Activated B cell treated with CpG ODN at 0.5 μM for 24 hours (primary cell): ENCODE measurements around the gene MAPK7. TPM values are rescaled to one million over a fixed set of nuclear protein-coding genes. Genes with fewer than 3 reads are reported as not detected.

Experiments used
- ATAC-seq: fragments of 200-7000 bp; cut with Tn5 transposase; one replicate; pipeline ENCODE4 v1.10.0; 2021; ENCODE audit warnings: low read depth, mild to moderate bottlenecking, moderate library complexity
- CTCF ChIA-PET: fragments of 350-600 bp; sonication (Branson Sonifier 250); formaldehyde crosslinking; loops from one replicate; lab custom pipeline; 2021; ENCODE audit warnings: antibody characterized with exemption; lab: Charles Lee
- POLR2A ChIA-PET: fragments of 350-600 bp; sonication (Branson Sonifier 250); formaldehyde crosslinking; loops from one replicate; lab custom pipeline; 2021; ENCODE audit warnings: antibody characterized with exemption; lab: Charles Lee
- DNase-seq: peaks from one replicate; pipeline ENCODE4 v3.0.0; 2022
- H3K27ac Mint-ChIP-seq: one replicate; pipeline ENCODE4 v1.8.0; 2020; ENCODE audit warnings: mixed read lengths
- H3K27me3 Mint-ChIP-seq: one replicate; pipeline ENCODE4 v1.8.0; 2021; ENCODE audit warnings: mixed read lengths
- H3K36me3 Mint-ChIP-seq: one replicate; pipeline ENCODE4 v1.8.0; 2021; ENCODE audit warnings: low read depth, mixed read lengths
- H3K4me1 Mint-ChIP-seq: one replicate; pipeline ENCODE4 v1.8.0; 2021; ENCODE audit warnings: mixed read lengths
- H3K4me3 Mint-ChIP-seq: one replicate; pipeline ENCODE4 v1.8.0; 2020; ENCODE audit warnings: mild to moderate bottlenecking, mixed read lengths
- H3K9me3 Mint-ChIP-seq: one replicate; pipeline ENCODE4 v1.8.0; 2020; ENCODE audit warnings: mixed read lengths
- intact Hi-C: fragments of 100-400 bp; cut with micrococcal nuclease; formaldehyde crosslinking; loops from one replicate; pipeline ENCODE4 v1.15.1; 2024
- total RNA-seq: library from RNA; stranded (reverse); gene quantifications from 2 replicates; pipeline ENCODE4 v1.2.3, GENCODE V29; 2022
- TF ChIP-seq, protein P1 (sequence below): fragments of 200-600 bp; IDR thresholded peaks from one replicate; pipeline ENCODE4 v1.8.0; 2022; ENCODE audit warnings: antibody characterized with exemption, mild to moderate bottlenecking

Gene MAPK7
- total RNA-seq, 1 donor from 2014 or later, result 24.0 TPM

DNA sequence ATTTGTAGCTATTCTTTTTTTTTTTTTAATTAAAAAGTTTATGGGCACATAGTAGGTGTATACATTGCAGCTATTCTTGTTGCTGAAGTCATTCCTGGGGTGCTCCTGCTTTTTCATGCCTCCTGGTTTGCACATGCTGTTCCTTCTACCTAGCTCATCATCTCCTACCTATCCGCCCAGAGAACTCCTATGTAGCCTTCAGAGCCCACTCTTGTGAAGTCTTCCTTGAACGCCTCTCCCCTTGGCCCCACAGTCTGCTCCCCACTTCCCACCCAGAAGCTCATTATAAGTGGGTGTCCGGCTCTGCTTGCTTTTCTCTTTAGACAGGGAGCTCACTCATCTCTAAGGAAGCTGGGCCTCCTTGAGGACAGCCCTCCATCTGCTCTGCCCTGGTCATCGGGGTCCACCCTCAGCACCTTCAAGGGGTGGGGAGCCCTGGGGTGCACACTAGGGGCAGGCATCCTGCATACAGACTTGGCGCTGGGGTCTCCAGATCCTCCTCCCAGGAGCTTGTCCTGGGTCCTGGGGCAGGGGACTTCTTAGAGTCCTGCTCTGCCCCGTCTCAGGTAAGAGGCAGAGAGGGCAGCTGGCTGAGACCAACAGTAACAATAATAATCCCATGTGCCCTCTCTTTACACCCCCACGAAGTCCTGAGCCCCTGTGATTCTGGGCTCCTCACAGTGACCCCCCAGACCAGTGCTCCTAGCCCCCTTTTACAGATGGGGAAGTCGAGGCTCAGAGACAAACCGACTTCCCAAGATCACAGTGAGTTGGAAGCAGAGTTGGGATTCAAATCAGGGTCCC lies 12.3 kb upstream of the MAPK7 start:
- peaks cover 33% of the 10 kb centered on the region for H3K4me1 Mint-ChIP-seq
- H3K27me3 Mint-ChIP-seq, result no peaks in the 10 kb centered on the region
- ChIA-PET POLR2A (interaction anchor here (1.3 kb wide), 1 partner anchor 11 kb away, joined by 4 read pairs; no protein-coding TSS in a partner anchor), CTCF (interaction anchor here (0.9 to 4.5 kb wide), 4 partner anchors 81 to 401 kb away, joined by 3 to 19 read pairs (median 8); no protein-coding TSS in a partner anchor)
- TF ChIP-seq, protein P1, sequence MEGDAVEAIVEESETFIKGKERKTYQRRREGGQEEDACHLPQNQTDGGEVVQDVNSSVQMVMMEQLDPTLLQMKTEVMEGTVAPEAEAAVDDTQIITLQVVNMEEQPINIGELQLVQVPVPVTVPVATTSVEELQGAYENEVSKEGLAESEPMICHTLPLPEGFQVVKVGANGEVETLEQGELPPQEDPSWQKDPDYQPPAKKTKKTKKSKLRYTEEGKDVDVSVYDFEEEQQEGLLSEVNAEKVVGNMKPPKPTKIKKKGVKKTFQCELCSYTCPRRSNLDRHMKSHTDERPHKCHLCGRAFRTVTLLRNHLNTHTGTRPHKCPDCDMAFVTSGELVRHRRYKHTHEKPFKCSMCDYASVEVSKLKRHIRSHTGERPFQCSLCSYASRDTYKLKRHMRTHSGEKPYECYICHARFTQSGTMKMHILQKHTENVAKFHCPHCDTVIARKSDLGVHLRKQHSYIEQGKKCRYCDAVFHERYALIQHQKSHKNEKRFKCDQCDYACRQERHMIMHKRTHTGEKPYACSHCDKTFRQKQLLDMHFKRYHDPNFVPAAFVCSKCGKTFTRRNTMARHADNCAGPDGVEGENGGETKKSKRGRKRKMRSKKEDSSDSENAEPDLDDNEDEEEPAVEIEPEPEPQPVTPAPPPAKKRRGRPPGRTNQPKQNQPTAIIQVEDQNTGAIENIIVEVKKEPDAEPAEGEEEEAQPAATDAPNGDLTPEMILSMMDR, result no peak
- no peaks in the 10 kb centered on the region for H3K9me3 Mint-ChIP-seq
- no peak overlapping the region for H3K4me3 Mint-ChIP-seq
- DNase-seq, result no peak
- H3K27ac Mint-ChIP-seq, result no peak overlapping the region
- intact Hi-C loops, result no loop called here
- H3K36me3 Mint-ChIP-seq, result no peaks in the 10 kb centered on the region
- no peak for ATAC-seq

GRCh38 chr17:19366637-19366972 lies 11.7 kb upstream of the MAPK7 start:
- ChIA-PET POLR2A (no interaction called here), CTCF (interaction anchor here (1.2 to 4.5 kb wide), 3 partner anchors 81 to 400 kb away, joined by 3 to 19 read pairs (median 14); no protein-coding TSS in a partner anchor)
- Mint-ChIP-seq H3K27ac (no peak overlapping the region), H3K4me3 (no peak overlapping the region), H3K9me3 (no peaks in the 10 kb centered on the region), H3K36me3 (no peaks in the 10 kb centered on the region), H3K4me1 (peaks cover 39% of the 10 kb centered on the region), H3K27me3 (no peaks in the 10 kb centered on the region)
- TF ChIP-seq, protein P1, result no peak
- intact Hi-C loops, result no loop called here
- ATAC-seq (no peak), DNase-seq (no peak)

DNA sequence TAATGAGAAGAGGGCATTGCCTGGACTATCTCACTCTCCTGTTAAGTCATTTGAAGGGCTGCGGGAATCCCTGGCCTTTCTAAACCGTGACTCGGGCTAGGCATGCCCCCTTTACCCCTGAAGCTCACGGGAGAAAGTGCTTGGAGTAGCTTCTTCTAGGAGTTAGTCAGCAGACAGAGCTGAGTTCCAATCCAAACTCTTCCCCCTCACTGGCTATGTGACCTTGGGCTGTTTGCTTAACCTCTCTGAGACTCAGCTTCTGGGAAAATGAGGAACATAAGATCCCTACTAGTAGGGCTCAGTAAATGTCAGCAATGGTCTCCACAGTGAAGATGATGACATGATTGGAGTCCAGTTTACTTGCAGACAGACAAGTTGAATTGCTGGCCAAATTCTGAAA lies 10.1 kb upstream of the MAPK7 start:
- ChIA-PET POLR2A (no interaction called here), CTCF (no interaction called here)
- Mint-ChIP-seq H3K4me1 (peaks cover 50% of the 10 kb centered on the region), H3K27me3 (no peaks in the 10 kb centered on the region), H3K9me3 (no peaks in the 10 kb centered on the region), H3K4me3 (no peak overlapping the region), H3K36me3 (no peaks in the 10 kb centered on the region), H3K27ac (no peak overlapping the region)
- DNase-seq (no peak), ATAC-seq (no peak)
- intact Hi-C loops, result no loop called here
- TF ChIP-seq, protein P1, result no peak

DNA sequence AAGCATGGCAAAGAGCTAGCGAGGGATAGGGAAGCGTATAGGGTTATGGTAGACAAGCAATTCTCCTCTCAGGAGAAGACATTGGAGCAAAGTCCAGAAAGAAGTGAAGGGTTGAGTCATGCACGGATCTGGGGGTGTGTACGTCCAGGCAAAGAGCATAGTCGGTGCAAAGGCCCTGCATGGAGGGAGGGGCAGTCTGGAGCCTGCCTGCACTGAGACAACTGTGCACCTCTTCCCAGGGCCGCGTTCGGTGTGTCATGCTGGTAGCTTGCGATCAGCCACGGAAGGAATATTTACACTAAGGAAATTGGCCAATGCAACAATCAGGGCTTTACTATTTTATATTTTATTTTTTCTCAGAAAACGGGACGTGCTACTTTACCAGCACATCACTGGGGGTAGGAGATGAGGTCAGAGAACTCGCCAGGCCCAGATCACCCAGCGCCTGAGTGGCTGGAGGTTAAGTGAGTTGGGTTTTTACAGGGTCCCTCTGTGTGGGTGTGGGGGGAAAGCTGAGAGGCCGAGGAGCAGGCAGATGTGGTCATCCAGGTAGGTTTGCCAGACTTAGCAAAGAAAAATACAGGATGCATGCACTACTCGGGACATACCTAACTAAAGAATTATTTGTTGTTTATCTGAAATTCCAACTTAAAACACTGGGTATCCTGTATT lies 9.1 kb upstream of the MAPK7 start:
- POLR2A ChIA-PET, result no interaction called here
- Mint-ChIP-seq H3K27me3 (no peaks in the 10 kb centered on the region), H3K9me3 (no peaks in the 10 kb centered on the region), H3K4me1 (peaks cover 52% of the 10 kb centered on the region), H3K36me3 (no peaks in the 10 kb centered on the region), H3K4me3 (no peak overlapping the region), H3K27ac (no peak overlapping the region)
- intact Hi-C loops, result no loop called here
- CTCF ChIA-PET, result interaction anchor here (0.8 to 1.5 kb wide), 2 partner anchors 31 to 397 kb away, joined by 3 to 4 read pairs; no protein-coding TSS in a partner anchor
- TF ChIP-seq, protein P1, result no peak
- no peak for ATAC-seq
- no peak for DNase-seq
